Neural cell (in vitro differentiated cells): Measurements from ENCODE around the gene NFIA.
A peak's percentile ranks its signal among the peaks of the same experiment; 100 is the strongest.

Source experiments
- EZH2 ChIP-seq: fragments of 200-600, 300-800 bp; shearing (Covaris generic), sonication (generic); IDR thresholded peaks from 2 replicates; pipeline ENCODE4 v1.6.1; 2014; ENCODE audit warnings: antibody characterized with exemption, low read length, borderline replicate concordance, mild to moderate bottlenecking; ENCODE audit not compliant: insufficient read depth, poor library complexity, severe bottlenecking
- MXI1 ChIP-seq: fragments of 450-650 bp; conservative IDR thresholded peaks from 2 replicates; pipeline ENCODE4 v1.6.1; 2014; ENCODE audit warnings: antibody characterized with exemption, mild to moderate bottlenecking; ENCODE audit not compliant: poor library complexity, severe bottlenecking
- POLR2AphosphoS5 ChIP-seq: IDR thresholded peaks from 2 replicates; pipeline ENCODE4 v1.6.1; 2012
- RAD21 ChIP-seq: fragments of 450-650 bp; conservative IDR thresholded peaks from 2 replicates; pipeline ENCODE4 v1.6.1; 2014; ENCODE audit warnings: antibody characterized with exemption, mild to moderate bottlenecking, moderate library complexity
- REST ChIP-seq: IDR thresholded peaks from 2 replicates; pipeline ENCODE4 v1.6.1; 2012; ENCODE audit warnings: borderline replicate concordance
- SMC3 ChIP-seq: fragments of 450-650 bp; conservative IDR thresholded peaks from 2 replicates; pipeline ENCODE4 v1.6.1; 2014; ENCODE audit warnings: antibody characterized with exemption, mild to moderate bottlenecking, moderate library complexity; ENCODE audit not compliant: poor library complexity
- TAF1 ChIP-seq: IDR thresholded peaks from 2 replicates; pipeline ENCODE4 v1.6.1; 2012; ENCODE audit warnings: low read depth
- TF ChIP-seq, protein P1 (sequence below): fragments of 450-650 bp; IDR thresholded peaks from 2 replicates; pipeline ENCODE4 v1.5.1; 2014; ENCODE audit warnings: antibody characterized with exemption, mild to moderate bottlenecking, moderate library complexity; ENCODE audit not compliant: poor library complexity, severe bottlenecking

DNA sequence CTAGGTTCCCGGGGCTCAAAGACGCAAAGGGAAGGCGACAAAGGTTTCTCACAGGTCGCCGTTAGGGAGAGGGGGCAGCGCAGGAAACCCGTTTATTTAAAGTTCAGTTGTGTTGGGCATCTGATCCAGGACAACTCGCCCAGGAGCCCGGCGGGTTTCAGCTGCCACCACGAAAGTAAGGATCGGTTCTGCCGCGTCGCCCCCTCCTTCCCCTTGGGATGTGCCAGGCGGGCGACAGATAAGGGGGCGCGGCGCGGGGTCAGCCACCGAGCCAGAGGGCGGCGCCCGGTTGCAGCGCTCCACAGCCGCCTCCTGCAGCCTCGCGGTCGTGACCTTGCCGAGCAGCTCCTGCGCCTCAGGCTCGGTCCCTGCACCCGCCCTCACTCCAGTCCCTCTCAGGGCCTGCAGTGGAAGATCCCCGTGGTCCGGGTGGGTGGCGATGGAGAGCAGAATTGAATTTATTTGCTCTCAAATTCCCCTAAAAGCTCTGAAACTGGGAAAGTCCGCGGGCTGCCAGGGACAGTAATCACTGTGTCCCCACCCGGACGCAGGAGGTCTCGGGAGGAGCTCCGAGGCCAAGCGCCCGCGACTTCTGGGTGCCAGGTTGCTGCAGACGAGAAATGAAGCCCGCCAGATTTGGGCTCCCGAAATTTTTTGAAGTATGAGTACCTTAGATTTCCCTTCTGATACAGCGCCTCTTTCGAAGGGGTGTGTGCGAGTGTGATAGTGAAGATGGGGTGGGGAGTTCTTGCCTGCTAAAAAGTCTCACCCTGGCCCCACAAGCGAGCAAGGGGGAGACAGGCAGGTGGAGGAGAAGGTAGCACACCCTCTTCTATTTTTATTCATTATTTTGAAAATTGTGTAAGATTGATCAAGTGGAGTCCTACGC lies 28.4 kb upstream of the NFIA start:
- TF ChIP-seq, protein P1, sequence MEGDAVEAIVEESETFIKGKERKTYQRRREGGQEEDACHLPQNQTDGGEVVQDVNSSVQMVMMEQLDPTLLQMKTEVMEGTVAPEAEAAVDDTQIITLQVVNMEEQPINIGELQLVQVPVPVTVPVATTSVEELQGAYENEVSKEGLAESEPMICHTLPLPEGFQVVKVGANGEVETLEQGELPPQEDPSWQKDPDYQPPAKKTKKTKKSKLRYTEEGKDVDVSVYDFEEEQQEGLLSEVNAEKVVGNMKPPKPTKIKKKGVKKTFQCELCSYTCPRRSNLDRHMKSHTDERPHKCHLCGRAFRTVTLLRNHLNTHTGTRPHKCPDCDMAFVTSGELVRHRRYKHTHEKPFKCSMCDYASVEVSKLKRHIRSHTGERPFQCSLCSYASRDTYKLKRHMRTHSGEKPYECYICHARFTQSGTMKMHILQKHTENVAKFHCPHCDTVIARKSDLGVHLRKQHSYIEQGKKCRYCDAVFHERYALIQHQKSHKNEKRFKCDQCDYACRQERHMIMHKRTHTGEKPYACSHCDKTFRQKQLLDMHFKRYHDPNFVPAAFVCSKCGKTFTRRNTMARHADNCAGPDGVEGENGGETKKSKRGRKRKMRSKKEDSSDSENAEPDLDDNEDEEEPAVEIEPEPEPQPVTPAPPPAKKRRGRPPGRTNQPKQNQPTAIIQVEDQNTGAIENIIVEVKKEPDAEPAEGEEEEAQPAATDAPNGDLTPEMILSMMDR = no peak
- TF ChIP-seq MXI1 (no peak), REST (no peak), TAF1 (no peak), SMC3 (no peak), EZH2 (peak; percentile 67), POLR2AphosphoS5 (no peak), RAD21 (no peak)
